Measurements from ENCODE around the gene SPATS2L. TPM values are rescaled to one million over a fixed set of nuclear protein-coding genes. Genes with fewer than 3 reads are reported as not detected.

The SPATS2L gene
- total and polyA plus RNA-seq, 2 of the 13 experiments (the other 11 are each of a cell fraction or from before 2014, with no cell fraction given) = 154 to 212 TPM

GRCh38 chr2:200423541-200423940 is 117.0 kb downstream of the SPATS2L start:
- H3K27ac ChIP-seq (ENCODE audit: extremely low read length, insufficient read depth, low read length) = no peak overlapping the region
- no peaks in the 10 kb centered on the region for H3K4me1 ChIP-seq (ENCODE audit: insufficient read depth, low read length)
- BruUV-seq (replicated peaks) = no TSS peak
- POLR2A ChIA-PET = no interaction called here
- H3K27me3 ChIP-seq (ENCODE audit: control insufficient read depth in 1 of 2, insufficient read depth in 2 of 2, low read length in 2 of 2) = no peaks in the 10 kb centered on the region
- CTCF ChIA-PET (ENCODE audit: low intra/inter-chr PET ratio, low total read pairs) = no interaction called here
- no peak for ATAC-seq
- no peaks in the 10 kb centered on the region for H3K9me3 ChIP-seq (ENCODE audit: low read length)
- intact Hi-C loops (cut with micrococcal nuclease; ENCODE audit: unreplicated experiment) (no loop called here), in situ Hi-C loops (cut with HindIII; ENCODE audit: extremely low pct_ligation_motif_present, low pct_unique_long_range_greater_than_20kb) (no loop called here)
- H3K4me3 ChIP-seq (replicated peaks in 1 of 3; ENCODE audit: insufficient read depth in 1 of 3, low read depth in 2 of 3, low read length in 3 of 3) = no peak overlapping the region
- no peak overlapping the region for H2AFZ ChIP-seq (ENCODE audit: low read length)
- no peak overlapping the region for H3K4me2 ChIP-seq (ENCODE audit: low read depth, low read length)
- no peaks in the 10 kb centered on the region for H3K79me2 ChIP-seq (ENCODE audit: insufficient read depth, low read length)
- no peak overlapping the region for H3K9ac ChIP-seq (ENCODE audit: insufficient read depth, low read depth, low read length)
- DNase-seq (ENCODE audit: low spot score) = no peak
- 98% methylated on average over 2 of the region's 2 CpGs for WGBS (ENCODE audit: low lambda C conversion rate)
- TF ChIP-seq RNF2 (conservative IDR thresholded peaks at IDR 0.05; ENCODE audit: low read depth) = no peak
- TF ChIP-seq MTERF4 (CRISPR knock-in tag; IDR thresholded peaks at IDR 0.05) = no peak
- no peak for TF ChIP-seq SSRP1 (CRISPR knock-in tag; IDR thresholded peaks at IDR 0.05)
- TF ChIP-seq, protein P1, sequence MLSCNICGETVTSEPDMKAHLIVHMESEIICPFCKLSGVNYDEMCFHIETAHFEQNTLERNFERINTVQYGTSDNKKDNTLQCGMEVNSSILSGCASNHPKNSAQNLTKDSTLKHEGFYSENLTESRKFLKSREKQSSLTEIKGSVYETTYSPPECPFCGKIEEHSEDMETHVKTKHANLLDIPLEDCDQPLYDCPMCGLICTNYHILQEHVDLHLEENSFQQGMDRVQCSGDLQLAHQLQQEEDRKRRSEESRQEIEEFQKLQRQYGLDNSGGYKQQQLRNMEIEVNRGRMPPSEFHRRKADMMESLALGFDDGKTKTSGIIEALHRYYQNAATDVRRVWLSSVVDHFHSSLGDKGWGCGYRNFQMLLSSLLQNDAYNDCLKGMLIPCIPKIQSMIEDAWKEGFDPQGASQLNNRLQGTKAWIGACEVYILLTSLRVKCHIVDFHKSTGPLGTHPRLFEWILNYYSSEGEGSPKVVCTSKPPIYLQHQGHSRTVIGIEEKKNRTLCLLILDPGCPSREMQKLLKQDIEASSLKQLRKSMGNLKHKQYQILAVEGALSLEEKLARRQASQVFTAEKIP (CRISPR knock-in tag; IDR thresholded peaks at IDR 0.05; ENCODE audit: borderline replicate concordance) = no peak
- TF ChIP-seq DRAP1 (CRISPR knock-in tag; IDR thresholded peaks at IDR 0.05) = no peak
- TF ChIP-seq ZNF274 (CRISPR knock-in tag; IDR thresholded peaks at IDR 0.05) = no peak
- no peak for TF ChIP-seq HOXA7 (CRISPR knock-in tag; IDR thresholded peaks at IDR 0.05)
- no peak for TF ChIP-seq TEAD2 (CRISPR knock-in tag; IDR thresholded peaks at IDR 0.05)
- no peak for TF ChIP-seq HES4 (CRISPR knock-in tag; IDR thresholded peaks at IDR 0.05; ENCODE audit: borderline replicate concordance)
- no peaks in the 10 kb centered on the region for H4K20me1 ChIP-seq (ENCODE audit: insufficient read depth, low read length)
- peaks cover 39 to 79% of the 10 kb centered on the region in 2 experiments for H3K36me3 ChIP-seq (replicated peaks in 1 of 2; ENCODE audit: control insufficient read depth in 1 of 2, insufficient read depth in 2 of 2, low read length in 2 of 2)
- FAIRE-seq = no peak
